D721Med (cell line): Measurements from ENCODE around the gene PLEKHG3.

ENCODE experiments used
- DNase-seq: peaks from one replicate; pipeline ENCODE4 v3.0.0; 2011; ENCODE audit warnings: low spot score; ENCODE audit not compliant: insufficient read length
- FAIRE-seq: peaks from 2 replicates; lab custom pipeline; 2011; peaks lifted over from hg19 to GRCh38; lab: Jason Lieb, UNC
- TF ChIP-seq, protein P1 (sequence below): IDR thresholded peaks from 2 replicates; pipeline ENCODE4 v1.5.1; 2012; ENCODE audit warnings: mild to moderate bottlenecking, control low read depth; ENCODE audit not compliant: insufficient read depth; ENCODE audit errors: missing control alignments

PLEKHG3 gene

DNA sequence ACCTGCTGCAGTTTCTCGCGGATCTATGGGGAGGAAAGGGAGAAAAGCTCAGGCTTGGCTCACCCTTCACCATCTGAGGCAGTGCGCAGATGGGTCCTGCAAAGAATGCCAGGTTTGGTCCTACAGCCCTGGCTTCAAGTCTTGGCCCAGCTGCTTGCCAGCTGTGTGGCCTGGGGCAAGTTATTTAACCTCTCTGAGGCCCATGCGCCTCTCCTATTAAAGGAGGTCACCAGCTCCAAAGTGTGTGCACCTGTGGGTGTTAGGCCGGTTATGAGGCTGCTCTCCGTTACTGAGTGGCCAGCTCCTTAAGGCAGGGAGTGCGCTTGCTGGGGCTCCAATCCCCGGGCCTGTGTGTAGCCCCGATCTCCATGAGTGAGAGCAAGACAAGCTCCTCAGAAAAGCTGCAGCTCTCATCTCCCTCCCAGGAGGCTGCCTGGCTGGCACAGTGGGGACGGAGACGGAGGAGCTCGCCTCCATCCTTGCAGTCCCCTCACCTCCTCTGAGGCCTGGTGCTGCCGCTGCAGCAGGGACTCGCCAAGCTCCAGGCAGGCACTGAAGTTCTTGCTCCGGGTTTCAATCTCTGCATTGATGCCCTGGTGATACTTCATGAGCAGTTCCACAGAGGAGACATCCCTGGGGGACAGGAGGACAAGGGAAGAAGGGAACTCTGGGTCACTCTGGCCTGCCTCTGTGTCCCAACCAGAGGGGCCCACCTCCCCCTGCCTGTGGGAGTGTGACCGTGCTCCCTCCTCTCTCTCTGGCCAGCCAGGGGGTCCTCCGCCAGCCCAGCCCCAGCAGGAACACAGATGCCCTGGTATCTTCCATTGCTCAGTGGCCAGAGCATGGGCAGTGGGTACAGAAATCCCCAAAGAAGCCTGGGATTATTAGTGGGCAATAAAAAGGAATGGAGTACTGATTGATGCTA is 65.1 kb downstream of the PLEKHG3 start:
- DNase-seq (no peak), FAIRE-seq (no peak)
- TF ChIP-seq, protein P1, sequence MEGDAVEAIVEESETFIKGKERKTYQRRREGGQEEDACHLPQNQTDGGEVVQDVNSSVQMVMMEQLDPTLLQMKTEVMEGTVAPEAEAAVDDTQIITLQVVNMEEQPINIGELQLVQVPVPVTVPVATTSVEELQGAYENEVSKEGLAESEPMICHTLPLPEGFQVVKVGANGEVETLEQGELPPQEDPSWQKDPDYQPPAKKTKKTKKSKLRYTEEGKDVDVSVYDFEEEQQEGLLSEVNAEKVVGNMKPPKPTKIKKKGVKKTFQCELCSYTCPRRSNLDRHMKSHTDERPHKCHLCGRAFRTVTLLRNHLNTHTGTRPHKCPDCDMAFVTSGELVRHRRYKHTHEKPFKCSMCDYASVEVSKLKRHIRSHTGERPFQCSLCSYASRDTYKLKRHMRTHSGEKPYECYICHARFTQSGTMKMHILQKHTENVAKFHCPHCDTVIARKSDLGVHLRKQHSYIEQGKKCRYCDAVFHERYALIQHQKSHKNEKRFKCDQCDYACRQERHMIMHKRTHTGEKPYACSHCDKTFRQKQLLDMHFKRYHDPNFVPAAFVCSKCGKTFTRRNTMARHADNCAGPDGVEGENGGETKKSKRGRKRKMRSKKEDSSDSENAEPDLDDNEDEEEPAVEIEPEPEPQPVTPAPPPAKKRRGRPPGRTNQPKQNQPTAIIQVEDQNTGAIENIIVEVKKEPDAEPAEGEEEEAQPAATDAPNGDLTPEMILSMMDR: no peak

DNA sequence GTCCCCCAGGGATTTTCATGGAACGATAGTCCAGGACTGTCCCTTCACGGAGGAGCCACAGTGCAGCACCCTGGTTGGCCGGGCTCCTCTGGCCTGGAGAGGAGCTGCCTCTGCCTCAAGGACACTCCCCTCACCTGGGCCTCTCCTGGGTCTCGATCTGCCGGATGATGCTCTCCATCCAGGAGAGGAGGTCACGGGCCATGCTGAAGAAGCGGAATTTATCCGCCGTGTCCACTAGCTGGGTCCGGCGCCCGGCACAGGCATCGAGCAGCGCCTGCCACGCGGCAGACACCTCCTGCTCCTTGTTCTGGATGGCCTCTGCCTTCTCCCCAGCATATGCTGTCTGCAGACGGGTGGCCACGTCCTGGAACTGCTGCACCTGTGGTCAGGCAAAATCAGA is 66.5 kb downstream of the PLEKHG3 start:
- TF ChIP-seq, protein P1: no peak
- DNase-seq: no peak
- FAIRE-seq: no peak

GRCh38 chr14:64771161-64771560 is 66.9 kb downstream of the PLEKHG3 start:
- DNase-seq (no peak), FAIRE-seq (no peak)

DNA sequence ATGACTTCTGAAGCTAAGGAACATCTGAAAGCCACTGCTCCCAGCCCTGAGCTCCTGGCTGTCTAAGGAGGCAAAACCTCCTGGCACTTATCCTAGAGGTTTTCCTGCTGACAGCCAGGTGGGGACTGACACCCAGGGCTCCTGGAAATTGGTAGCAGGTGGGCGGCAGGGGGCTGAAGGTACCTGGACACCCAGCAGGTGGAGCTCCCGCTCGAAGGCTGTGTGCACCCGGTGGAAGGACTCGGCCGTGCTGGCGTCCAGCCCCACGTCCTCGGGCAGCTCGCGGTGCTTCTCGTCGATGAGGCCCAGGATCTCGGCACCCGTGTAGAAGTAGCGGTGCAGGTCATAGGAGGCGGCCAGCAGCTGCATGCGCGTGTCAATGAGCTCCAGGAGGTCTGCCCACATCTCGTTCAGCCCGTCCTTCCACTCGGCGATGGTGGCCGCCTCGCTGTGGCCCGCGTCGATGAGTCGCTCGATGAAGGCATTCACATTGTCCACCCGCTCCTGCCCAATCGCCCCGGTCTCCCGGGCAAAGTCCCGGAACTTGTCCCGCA is 68.2 kb downstream of the PLEKHG3 start:
- DNase-seq (no peak), FAIRE-seq (no peak)
- TF ChIP-seq, protein P1: no peak

More at GRCh38 chr14:64771161-64771560, 66.9 kb downstream of the PLEKHG3 start:
- TF ChIP-seq, protein P1: no peak

GRCh38 chr14:64773046-64773445 is 68.8 kb downstream of the PLEKHG3 start:
- DNase-seq (no peak), FAIRE-seq (no peak)

DNA sequence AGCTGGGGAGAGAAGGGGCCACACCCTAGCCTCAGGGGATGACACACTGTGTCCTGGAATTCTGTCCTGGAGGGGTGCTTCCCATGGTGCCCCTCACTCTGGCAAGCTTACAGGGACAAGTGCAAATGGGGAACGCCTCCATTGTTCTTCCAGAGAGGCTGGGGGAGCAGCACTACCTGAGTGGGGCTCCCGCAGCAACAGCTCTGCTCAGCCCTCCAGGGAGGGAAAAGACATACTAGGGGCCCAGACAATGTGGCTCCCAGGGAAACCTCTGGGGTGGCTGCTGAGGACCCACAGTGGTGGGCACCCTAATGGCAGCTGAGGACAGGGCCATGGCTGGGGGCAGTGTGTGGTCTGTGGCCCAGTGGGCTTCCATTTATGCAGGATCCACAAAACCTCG is 69.4 kb downstream of the PLEKHG3 start:
- FAIRE-seq: no peak
- DNase-seq: no peak
- TF ChIP-seq, protein P1: no peak

More at GRCh38 chr14:64773046-64773445, 68.8 kb downstream of the PLEKHG3 start:
- TF ChIP-seq, protein P1: no peak

DNA sequence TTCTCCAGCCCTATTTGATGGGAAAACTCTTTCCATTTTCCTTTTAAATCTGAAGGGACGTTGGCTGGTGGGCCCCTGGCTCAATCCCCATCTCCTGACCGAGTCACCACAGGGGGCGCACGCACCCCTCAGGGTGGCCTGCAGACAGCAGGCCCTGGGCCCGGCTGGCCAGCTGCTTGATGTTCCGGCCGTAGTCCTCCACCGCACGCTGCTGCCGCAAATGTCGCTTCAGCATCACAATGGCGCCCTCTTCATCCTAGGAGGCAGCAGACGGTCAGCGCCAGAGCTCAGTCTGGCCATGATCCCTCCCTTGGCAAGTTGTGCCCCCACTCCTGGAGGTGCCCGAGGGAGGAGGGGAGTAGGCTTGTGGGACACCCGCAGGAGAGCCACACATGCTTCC is 70.0 kb downstream of the PLEKHG3 start:
- no peak for FAIRE-seq
- DNase-seq: no peak
- TF ChIP-seq, protein P1: no peak
